Vagina (tissue), 2 donors: Measurements from ENCODE around the gene ADM5.

ENCODE experiments used
- POLR2A ChIP-seq, 2 donors: fragments of 450-650 bp; IDR thresholded peaks; one replicate each; pipeline ENCODE4 v1.6.1; 2017; ENCODE audit warnings: antibody characterized with exemption in 2 of 2, mild to moderate bottlenecking in 2 of 2, moderate library complexity in 2 of 2
- POLR2AphosphoS5 ChIP-seq, 2 donors: sonication (generic); formaldehyde crosslinking; IDR thresholded peaks; one replicate each; pipeline ENCODE4 v1.9.0; 2017; ENCODE audit warnings: antibody characterized with exemption in 2 of 2, mild to moderate bottlenecking in 2 of 2, low read depth in 1 of 2; ENCODE audit not compliant: insufficient read depth in 1 of 2
- TF ChIP-seq, protein P1 (sequence below), 3 experiments: fragments of 450-650 bp in 2 of 3; fragments of 200-600 bp in 1 of 3; sonication (generic) in 1 of 3; IDR thresholded peaks; one replicate each; pipeline ENCODE4 v1.5.1; 2017 to 2019; ENCODE audit warnings: antibody characterized with exemption in 3 of 3, mild to moderate bottlenecking in 2 of 3, moderate library complexity in 2 of 3

DNA sequence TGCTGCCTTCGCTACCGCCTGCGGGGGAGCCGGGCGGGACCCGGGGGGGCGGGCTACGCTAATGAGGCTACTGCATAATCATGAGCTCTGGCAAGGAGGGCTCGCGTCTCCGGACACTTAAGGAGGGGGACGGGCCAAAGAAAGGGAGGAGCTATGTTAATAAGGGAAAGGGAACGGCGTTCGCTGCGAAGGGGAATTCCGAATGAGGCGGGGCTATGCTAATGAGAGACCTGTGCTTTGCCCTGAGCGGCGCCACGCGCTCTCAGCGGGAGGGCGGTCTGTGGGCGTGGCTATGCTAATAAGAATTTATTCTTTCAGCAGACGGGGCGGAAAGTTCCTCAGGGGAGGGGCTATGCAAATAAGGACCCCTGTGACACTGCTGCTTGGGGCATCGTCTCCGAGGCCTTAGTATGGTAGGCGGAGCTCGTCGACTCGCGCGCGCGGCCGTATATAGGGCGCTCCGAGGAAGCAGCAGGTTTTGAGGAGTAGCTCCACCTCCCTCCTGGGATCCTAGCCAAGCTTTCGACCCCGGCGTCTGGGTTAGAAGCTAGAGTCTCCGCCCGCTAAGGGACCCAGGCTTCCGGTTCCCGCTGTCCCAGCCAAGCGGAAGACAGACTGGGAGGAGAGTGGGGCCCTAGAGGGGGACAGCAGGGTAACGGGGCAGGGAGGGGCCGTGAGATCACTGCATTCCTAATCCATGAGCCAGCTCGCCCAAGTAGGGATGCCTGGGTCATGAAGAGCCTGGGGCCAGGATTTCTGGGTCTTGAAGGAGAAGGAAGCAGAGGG is 49.1 kb upstream of the ADM5 start, which contains the start of gene RRAS:
- TF ChIP-seq, protein P1, sequence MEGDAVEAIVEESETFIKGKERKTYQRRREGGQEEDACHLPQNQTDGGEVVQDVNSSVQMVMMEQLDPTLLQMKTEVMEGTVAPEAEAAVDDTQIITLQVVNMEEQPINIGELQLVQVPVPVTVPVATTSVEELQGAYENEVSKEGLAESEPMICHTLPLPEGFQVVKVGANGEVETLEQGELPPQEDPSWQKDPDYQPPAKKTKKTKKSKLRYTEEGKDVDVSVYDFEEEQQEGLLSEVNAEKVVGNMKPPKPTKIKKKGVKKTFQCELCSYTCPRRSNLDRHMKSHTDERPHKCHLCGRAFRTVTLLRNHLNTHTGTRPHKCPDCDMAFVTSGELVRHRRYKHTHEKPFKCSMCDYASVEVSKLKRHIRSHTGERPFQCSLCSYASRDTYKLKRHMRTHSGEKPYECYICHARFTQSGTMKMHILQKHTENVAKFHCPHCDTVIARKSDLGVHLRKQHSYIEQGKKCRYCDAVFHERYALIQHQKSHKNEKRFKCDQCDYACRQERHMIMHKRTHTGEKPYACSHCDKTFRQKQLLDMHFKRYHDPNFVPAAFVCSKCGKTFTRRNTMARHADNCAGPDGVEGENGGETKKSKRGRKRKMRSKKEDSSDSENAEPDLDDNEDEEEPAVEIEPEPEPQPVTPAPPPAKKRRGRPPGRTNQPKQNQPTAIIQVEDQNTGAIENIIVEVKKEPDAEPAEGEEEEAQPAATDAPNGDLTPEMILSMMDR (IDR thresholded peaks at IDR 0.05): no peak
- TF ChIP-seq POLR2AphosphoS5 (IDR thresholded peaks at IDR 0.05; ENCODE audit: insufficient read depth in 1 of 2, low read depth in 1 of 2) (peak; percentile 97 to 98), POLR2A (IDR thresholded peaks at IDR 0.05) (peak in 1 of 2 donors; percentile 88)
